Lung (tissue), 13 donors: ENCODE results near the gene FKBP5. TPM values are rescaled to one million over a fixed set of nuclear protein-coding genes. Genes with fewer than 3 reads are reported as not detected.

Source experiments
- ATAC-seq: fragments of 200-7000 bp; cut with Tn5 transposase; one replicate; pipeline ENCODE4 v1.9.1; 2020; ENCODE audit warnings: moderate number of reproducible peaks; ENCODE audit not compliant: insufficient read depth, low FRiP score
- DNase-seq, 3 donors: peaks; one replicate each; pipeline ENCODE4 v3.0.0-alpha.2; 2013 to 2017
- H3K27ac ChIP-seq, 2 donors: one replicate each; pipeline ENCODE4 v1.5.1; 2013; ENCODE audit warnings: mild to moderate bottlenecking in 2 of 2, moderate library complexity in 2 of 2, control low read depth in 1 of 2, inconsistent platforms in 1 of 2, low read depth in 1 of 2, low read length in 1 of 2
- H3K27me3 ChIP-seq, 3 donors: one replicate each; pipeline ENCODE4 v1.5.1; 2013; ENCODE audit warnings: low read length in 2 of 3; ENCODE audit not compliant: control insufficient read depth in 3 of 3, insufficient read depth in 3 of 3
- H3K36me3 ChIP-seq, 4 donors: one replicate each; pipeline ENCODE4 v1.5.1; 2013; ENCODE audit warnings: low read length in 4 of 4, mild to moderate bottlenecking in 1 of 4, moderate library complexity in 1 of 4; ENCODE audit not compliant: control insufficient read depth in 4 of 4, insufficient read depth in 4 of 4
- H3K4me1 ChIP-seq, 5 donors: one replicate each; pipeline ENCODE4 v1.5.1; 2013; ENCODE audit warnings: low read length in 5 of 5, mild to moderate bottlenecking in 2 of 5, moderate library complexity in 1 of 5; ENCODE audit not compliant: control insufficient read depth in 5 of 5, insufficient read depth in 5 of 5
- H3K4me3 ChIP-seq: one replicate; pipeline ENCODE4 v1.5.1; 2013; ENCODE audit warnings: mild to moderate bottlenecking, control low read depth, moderate library complexity
- H3K9ac ChIP-seq, 2 donors: one replicate each; pipeline ENCODE4 v1.5.1; 2013; ENCODE audit warnings: low read length in 2 of 2, control low read depth in 1 of 2; ENCODE audit not compliant: insufficient read depth in 1 of 2
- H3K9me3 ChIP-seq, 4 donors: one replicate each; pipeline ENCODE4 v1.5.1; 2013; ENCODE audit warnings: low read length in 3 of 4, mild to moderate bottlenecking in 1 of 4, moderate library complexity in 1 of 4; ENCODE audit not compliant: control insufficient read depth in 4 of 4, insufficient read depth in 3 of 4
- WGBS, 2 donors: extraction: QIAGEN DNeasy Blood & Tissue Kit; methylation state at CpG; one replicate each; pipeline ENCODE4 v1.1.7; 2013; 5-methylcytosine and 5-hydroxymethylcytosine counted together
- polyA plus RNA-seq, 2 donors: library from polyadenylated mRNA; stranded (reverse); fragments of 200-250 nt; gene quantifications; one replicate each; pipeline ENCODE4 v1.2.1, GENCODE V29; 2013
- small RNA-seq: library from RNA; depleted of rRNA; stranded (forward); fragments of <200 nt; gene quantifications from one replicate; pipeline ENCODE3, GENCODE V24; 2014; ENCODE audit warnings: low replicate concordance
- total RNA-seq, 2 donors: library from RNA; depleted of rRNA in 1 of 2; stranded (reverse); fragments of >200 nt in 1 of 2; gene quantifications; one replicate each; pipeline ENCODE4 v1.2.1, GENCODE V29; 2014 to 2021
- TF ChIP-seq, protein P1 (sequence below): IDR thresholded peaks from 2 replicates; pipeline ENCODE4 v1.5.1; 2012; ENCODE audit warnings: mild to moderate bottlenecking; ENCODE audit errors: control extremely low read depth, extremely low read depth
- donor health status: control.
- donor health status: control.
- donor health status: Bipolar disorder and iron deficiency.
- donor health status: healthy.
- donor health status: DM: yes; HTN: yes; CAD: no.

Gene FKBP5
- total and polyA plus RNA-seq, 4 donors = 25.9 to 245 (median 106) TPM

DNA sequence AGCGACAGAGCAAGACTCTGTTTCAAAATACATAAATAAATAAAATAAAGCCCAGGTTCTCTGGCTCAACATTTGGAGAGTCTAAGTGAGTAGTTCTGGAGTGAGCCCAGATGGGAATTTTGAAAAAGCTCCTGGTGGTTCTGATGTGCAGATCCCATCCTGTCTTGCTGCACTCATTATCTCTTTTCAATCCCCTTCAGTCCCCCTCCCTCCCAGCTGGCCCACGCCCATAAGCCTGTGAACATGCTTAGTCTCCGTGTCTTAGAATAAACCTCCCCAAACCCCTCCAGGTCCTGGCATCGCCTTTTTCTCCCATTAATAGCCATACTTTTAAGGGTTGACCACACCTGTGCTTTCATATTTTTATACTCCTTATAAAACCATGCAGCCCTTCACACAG is 156.6 kb downstream of the FKBP5 start:
- WGBS, 2 donors = 84 to 88% methylated on average over 4 of the region's 4 CpGs
- Histone ChIP-seq H3K36me3 (no peaks in the 10 kb centered on the region), H3K9ac (no peak overlapping the region), H3K27me3 (no peaks in the 10 kb centered on the region), H3K4me3 (no peak overlapping the region), H3K9me3 (no peaks in the 10 kb centered on the region), H3K27ac (no peak overlapping the region), H3K4me1 (peaks cover 0 to 5% (median 0%) of the 10 kb centered on the region in 5 donors)
- ATAC-seq (no peak), DNase-seq (no peak)
- TF ChIP-seq, protein P1, sequence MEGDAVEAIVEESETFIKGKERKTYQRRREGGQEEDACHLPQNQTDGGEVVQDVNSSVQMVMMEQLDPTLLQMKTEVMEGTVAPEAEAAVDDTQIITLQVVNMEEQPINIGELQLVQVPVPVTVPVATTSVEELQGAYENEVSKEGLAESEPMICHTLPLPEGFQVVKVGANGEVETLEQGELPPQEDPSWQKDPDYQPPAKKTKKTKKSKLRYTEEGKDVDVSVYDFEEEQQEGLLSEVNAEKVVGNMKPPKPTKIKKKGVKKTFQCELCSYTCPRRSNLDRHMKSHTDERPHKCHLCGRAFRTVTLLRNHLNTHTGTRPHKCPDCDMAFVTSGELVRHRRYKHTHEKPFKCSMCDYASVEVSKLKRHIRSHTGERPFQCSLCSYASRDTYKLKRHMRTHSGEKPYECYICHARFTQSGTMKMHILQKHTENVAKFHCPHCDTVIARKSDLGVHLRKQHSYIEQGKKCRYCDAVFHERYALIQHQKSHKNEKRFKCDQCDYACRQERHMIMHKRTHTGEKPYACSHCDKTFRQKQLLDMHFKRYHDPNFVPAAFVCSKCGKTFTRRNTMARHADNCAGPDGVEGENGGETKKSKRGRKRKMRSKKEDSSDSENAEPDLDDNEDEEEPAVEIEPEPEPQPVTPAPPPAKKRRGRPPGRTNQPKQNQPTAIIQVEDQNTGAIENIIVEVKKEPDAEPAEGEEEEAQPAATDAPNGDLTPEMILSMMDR = no peak

DNA sequence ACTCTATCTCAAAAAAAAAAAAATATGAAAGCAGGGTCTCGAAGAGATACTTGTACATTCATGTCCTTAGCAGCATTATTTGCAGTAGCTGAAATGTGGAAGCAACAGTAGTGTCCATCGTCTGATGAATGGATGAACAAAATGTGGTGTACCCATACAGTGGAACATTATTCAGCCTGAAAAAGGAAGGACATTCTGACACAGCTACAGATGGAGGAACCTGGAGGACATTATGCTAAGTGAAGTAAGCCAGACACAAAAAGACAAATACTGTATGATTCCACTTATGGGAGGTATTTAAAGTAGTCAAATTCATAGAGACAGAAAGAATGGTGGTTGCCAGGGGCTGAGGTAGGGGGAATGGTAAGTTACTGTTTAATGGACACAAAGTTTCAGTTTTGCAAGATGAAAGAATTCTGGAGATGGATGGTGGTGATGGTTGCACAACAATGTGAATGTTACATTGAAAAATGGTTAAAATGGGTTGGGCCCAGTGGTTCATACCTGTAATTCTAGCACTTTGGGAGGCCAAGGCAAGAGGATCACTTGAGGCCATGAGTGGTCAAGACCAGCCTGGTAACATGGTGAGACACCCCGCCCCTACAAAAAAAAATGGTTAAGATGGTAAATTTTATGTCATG is 164.2 kb downstream of the FKBP5 start:
- Histone ChIP-seq H3K4me1 (no peaks in the 10 kb centered on the region), H3K36me3 (no peaks in the 10 kb centered on the region), H3K9ac (no peak overlapping the region), H3K27me3 (no peaks in the 10 kb centered on the region), H3K27ac (no peak overlapping the region), H3K9me3 (no peaks in the 10 kb centered on the region), H3K4me3 (no peak overlapping the region)
- WGBS, 2 donors = 87 to 94% methylated on average over 3 of the region's 3 CpGs
- TF ChIP-seq, protein P1 = no peak
- DNase-seq (no peak), ATAC-seq (no peak)

Small RNA genes within 50 kb of the gene (small RNA-seq; reads per million reads assigned to genes)
- gene MIR5690 (not detected), gene RF00561 (not detected)

Other genes with a start within 250 kb of the FKBP5 start
- gene FANCE, start 236.6 kb downstream of the FKBP5 start, total RNA-seq = 1 to 10 TPM; 6.4 to 7.3 TPM
- gene FANCE, start 236.6 kb downstream of the FKBP5 start, polyA plus RNA-seq = 1 to 10 TPM; 3.1 to 6.1 TPM
- 1,000 to 10,000 TPM; 1,164 to 1,688 TPM for gene RPL10A, start 220.5 kb downstream of the FKBP5 start, total RNA-seq
- gene RPL10A, start 220.5 kb downstream of the FKBP5 start, polyA plus RNA-seq = 1,000 to 10,000 TPM in 1 of 2 donors, 100 to 1,000 TPM in 1; 986 to 1,885 TPM
- gene TEAD3, start 191.8 kb downstream of the FKBP5 start, total RNA-seq = 10 to 100 TPM; 19.2 to 20.7 TPM
- gene TEAD3, start 191.8 kb downstream of the FKBP5 start, polyA plus RNA-seq = 10 to 100 TPM; 15.0 to 17.8 TPM
- 1 to 10 TPM in 1 of 2 donors, not detected in 1; 2.6 TPM for gene TULP1, start 176.0 kb downstream of the FKBP5 start, total RNA-seq
- under 1 TPM; 0.05 to 0.26 TPM for gene TULP1, start 176.0 kb downstream of the FKBP5 start, polyA plus RNA-seq
- under 1 TPM; 0.20 to 0.52 TPM for gene ARMC12, start 48.1 kb upstream of the FKBP5 start, total RNA-seq
- 1 to 10 TPM; 1.0 to 1.1 TPM for gene ARMC12, start 48.1 kb upstream of the FKBP5 start, polyA plus RNA-seq
- gene CLPSL2, start 87.7 kb upstream of the FKBP5 start, total RNA-seq = not detected
- gene CLPSL2, start 87.7 kb upstream of the FKBP5 start, polyA plus RNA-seq = not detected
- not detected for gene CLPSL1, start 92.1 kb upstream of the FKBP5 start, total RNA-seq
- gene CLPSL1, start 92.1 kb upstream of the FKBP5 start, polyA plus RNA-seq = not detected
- 1 to 10 TPM in 1 of 2 donors, not detected in 1; 5.3 TPM for gene CLPS, start 108.4 kb upstream of the FKBP5 start, total RNA-seq
- gene CLPS, start 108.4 kb upstream of the FKBP5 start, polyA plus RNA-seq = under 1 TPM in 1 of 2 donors, not detected in 1; 0.38 TPM
- gene LHFPL5, start 116.4 kb upstream of the FKBP5 start, total RNA-seq = not detected
- gene LHFPL5, start 116.4 kb upstream of the FKBP5 start, polyA plus RNA-seq = not detected
- 10 to 100 TPM; 29.1 to 78.9 TPM for gene SRPK1, start 232.2 kb upstream of the FKBP5 start, total RNA-seq
- gene SRPK1, start 232.2 kb upstream of the FKBP5 start, polyA plus RNA-seq = 10 to 100 TPM in 1 of 2 donors, 1 to 10 TPM in 1; 9.6 to 18.0 TPM